CD8-positive, alpha-beta memory T cell (primary cell): ENCODE results near the gene THBS2. TPM values are rescaled to one million over a fixed set of nuclear protein-coding genes. Genes with fewer than 3 reads are reported as not detected.
A peak's percentile ranks its signal among the peaks of the same experiment; 100 is the strongest.

Experiments used
- CTCF ChIA-PET: fragments of 350-600 bp; sonication (Branson Sonifier 250); formaldehyde crosslinking; loops from one replicate; lab custom pipeline; 2021; ENCODE audit warnings: antibody characterized with exemption; lab: Charles Lee
- POLR2A ChIA-PET: fragments of 350-600 bp; sonication (Branson Sonifier 250); formaldehyde crosslinking; loops from one replicate; lab custom pipeline; 2021; ENCODE audit warnings: antibody characterized with exemption; lab: Charles Lee
- DNase-seq, 5 donors: peaks; one replicate each; pipeline versions ENCODE4 v3.0.0 to v3.0.0-alpha.2; 2020 to 2022; ENCODE audit warnings: mixed read lengths in 1 of 5
- H3K27ac ChIP-seq: one replicate; pipeline ENCODE4 v1.7.0; 2013; ENCODE audit warnings: low read depth, mild to moderate bottlenecking, low read length, moderate library complexity
- H3K27me3 ChIP-seq: 2 replicates; pipeline ENCODE4 v1.7.0; 2013; ENCODE audit warnings: low read length, mild to moderate bottlenecking; ENCODE audit not compliant: insufficient read depth, poor library complexity, severe bottlenecking
- H3K36me3 ChIP-seq: 2 replicates; pipeline ENCODE4 v1.7.0; 2013; ENCODE audit warnings: mild to moderate bottlenecking, low read length, moderate library complexity; ENCODE audit not compliant: insufficient read depth
- H3K4me1 ChIP-seq: 2 replicates; pipeline ENCODE4 v1.7.0; 2013; ENCODE audit warnings: mild to moderate bottlenecking, low read length, moderate library complexity; ENCODE audit not compliant: insufficient read depth
- H3K4me3 ChIP-seq: 2 replicates; pipeline ENCODE4 v1.7.0; 2013; ENCODE audit warnings: mild to moderate bottlenecking, low read length
- H3K9me3 ChIP-seq: 2 replicates; pipeline ENCODE4 v1.7.0; 2013; ENCODE audit warnings: mild to moderate bottlenecking, low read length
- H3K27ac Mint-ChIP-seq, 8 donors: one replicate each; pipeline ENCODE4 v1.8.0; 2020 to 2021; ENCODE audit warnings: mixed read lengths in 8 of 8, mild to moderate bottlenecking in 6 of 8, inconsistent platforms in 3 of 8, moderate library complexity in 3 of 8
- H3K27me3 Mint-ChIP-seq, 2 donors: one replicate each; pipeline ENCODE4 v1.8.0; 2020 to 2021; ENCODE audit warnings: mixed read lengths in 2 of 2, mild to moderate bottlenecking in 1 of 2, moderate library complexity in 1 of 2
- H3K36me3 Mint-ChIP-seq, 3 donors: one replicate each; pipeline ENCODE4 v1.8.0; 2020 to 2021; ENCODE audit warnings: mixed read lengths in 3 of 3, inconsistent platforms in 1 of 3, mild to moderate bottlenecking in 1 of 3
- H3K4me1 Mint-ChIP-seq, 3 donors: one replicate each; pipeline ENCODE4 v1.8.0; 2020 to 2021; ENCODE audit warnings: mixed read lengths in 3 of 3, inconsistent platforms in 1 of 3, mild to moderate bottlenecking in 1 of 3
- H3K4me3 Mint-ChIP-seq, 7 donors: one replicate each; pipeline ENCODE4 v1.8.0; 2020 to 2021; ENCODE audit warnings: mixed read lengths in 7 of 7, mild to moderate bottlenecking in 6 of 7, moderate library complexity in 4 of 7, inconsistent platforms in 2 of 7
- H3K9me3 Mint-ChIP-seq, 5 donors: one replicate each; pipeline ENCODE4 v1.8.0; 2020 to 2022; ENCODE audit warnings: mixed read lengths in 5 of 5, mild to moderate bottlenecking in 3 of 5, moderate library complexity in 2 of 5, inconsistent platforms in 1 of 5
- polyA plus RNA-seq: library from polyadenylated mRNA; unstranded; fragments of 300-500 nt; fragmentation: Illumina TruSeq; gene quantifications from one replicate; pipeline ENCODE4 v1.2.3, GENCODE V29; 2021
- total RNA-seq, 2 experiments: library from RNA; stranded (reverse); gene quantifications; one replicate each; pipeline ENCODE4 v1.2.3, GENCODE V29; 2021

Gene THBS2
- total and polyA plus RNA-seq, 3 experiments from 2014 or later: 0.03 TPM; not detected in 2

DNA sequence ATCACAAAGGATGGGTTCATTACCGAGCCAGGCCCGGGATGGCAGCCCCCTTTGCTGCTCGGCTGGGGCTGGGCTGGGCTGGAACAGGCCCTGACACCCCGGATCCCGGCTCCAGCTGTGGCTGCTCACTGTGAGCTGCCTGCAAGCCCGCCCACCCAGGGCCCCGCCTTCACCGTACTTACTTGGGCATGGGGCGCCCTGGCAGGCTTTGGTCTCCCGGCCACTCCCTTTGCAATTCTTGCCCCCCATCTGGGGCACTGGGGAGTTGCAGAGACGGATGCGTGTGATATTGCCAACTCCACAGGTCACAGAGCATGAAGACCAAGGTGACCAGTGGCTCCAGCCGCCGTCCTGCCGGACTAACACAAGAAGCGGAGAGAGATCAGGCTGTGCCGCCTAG lies 16.7 kb downstream of the THBS2 start:
- H3K27ac ChIP-seq: no peak overlapping the region
- H3K4me1 ChIP-seq: no peaks in the 10 kb centered on the region
- DNase-seq: no peak
- Mint-ChIP-seq H3K4me3 (no peak overlapping the region), H3K27ac (no peak overlapping the region), H3K4me1 (no peaks in the 10 kb centered on the region), H3K9me3 (peaks cover 0 to 6% (median 4%) of the 10 kb centered on the region in 5 donors), H3K27me3 (peaks cover 2 to 9% of the 10 kb centered on the region in 2 donors), H3K36me3 (no peaks in the 10 kb centered on the region)
- CTCF ChIA-PET: no interaction called here
- no peaks in the 10 kb centered on the region for H3K36me3 ChIP-seq
- no peaks in the 10 kb centered on the region for H3K27me3 ChIP-seq
- H3K4me3 ChIP-seq: no peak overlapping the region
- POLR2A ChIA-PET: no interaction called here
- H3K9me3 ChIP-seq: no peaks in the 10 kb centered on the region

DNA sequence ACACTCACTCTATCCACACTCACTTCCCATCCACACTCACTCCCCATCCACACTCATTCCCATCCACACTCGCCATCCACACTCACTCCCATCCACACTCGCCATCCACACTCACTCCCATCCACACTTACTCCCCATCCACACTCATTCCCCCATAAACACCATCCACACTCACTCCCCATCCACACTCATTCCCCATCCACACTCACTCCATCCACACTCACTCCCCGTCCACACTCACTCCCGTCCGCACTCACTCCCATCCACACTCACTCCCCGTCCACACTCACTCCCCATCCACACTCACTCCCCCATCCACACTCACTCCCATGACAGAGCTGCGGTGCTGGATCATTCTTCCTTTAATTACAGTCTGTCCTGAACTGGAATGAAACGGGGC lies 17.1 kb downstream of the THBS2 start:
- Mint-ChIP-seq H3K27ac (no peak overlapping the region), H3K9me3 (peaks cover 0 to 6% (median 4%) of the 10 kb centered on the region in 5 donors), H3K36me3 (no peaks in the 10 kb centered on the region), H3K27me3 (peaks cover 2 to 9% of the 10 kb centered on the region in 2 donors), H3K4me3 (no peak overlapping the region), H3K4me1 (no peaks in the 10 kb centered on the region)
- CTCF ChIA-PET: no interaction called here
- DNase-seq: no peak
- H3K9me3 ChIP-seq: no peaks in the 10 kb centered on the region
- no peak overlapping the region for H3K27ac ChIP-seq
- POLR2A ChIA-PET: no interaction called here
- H3K27me3 ChIP-seq: no peaks in the 10 kb centered on the region
- no peaks in the 10 kb centered on the region for H3K4me1 ChIP-seq
- no peak overlapping the region for H3K4me3 ChIP-seq
- no peaks in the 10 kb centered on the region for H3K36me3 ChIP-seq

- H3K27ac ChIP-seq: no peak overlapping the region
- H3K27me3 ChIP-seq: no peaks in the 10 kb centered on the region
- Mint-ChIP-seq H3K27ac (peak overlapping the region in 1 of 8 donors; percentile 20), H3K27me3 (peaks cover under 1 to 4% of the 10 kb centered on the region in 2 donors), H3K36me3 (no peaks in the 10 kb centered on the region), H3K4me1 (no peaks in the 10 kb centered on the region), H3K4me3 (no peak overlapping the region), H3K9me3 (peaks cover 0 to 6% (median 4%) of the 10 kb centered on the region in 5 donors)
- no peaks in the 10 kb centered on the region for H3K36me3 ChIP-seq
- H3K9me3 ChIP-seq: no peaks in the 10 kb centered on the region
- DNase-seq: no peak
- POLR2A ChIA-PET: no interaction called here
- H3K4me1 ChIP-seq: no peaks in the 10 kb centered on the region
- H3K4me3 ChIP-seq: no peak overlapping the region
- CTCF ChIA-PET: no interaction called here
Observed at GRCh38 chr6:169235286-169235685, 18.4 kb downstream of the THBS2 start.

DNA sequence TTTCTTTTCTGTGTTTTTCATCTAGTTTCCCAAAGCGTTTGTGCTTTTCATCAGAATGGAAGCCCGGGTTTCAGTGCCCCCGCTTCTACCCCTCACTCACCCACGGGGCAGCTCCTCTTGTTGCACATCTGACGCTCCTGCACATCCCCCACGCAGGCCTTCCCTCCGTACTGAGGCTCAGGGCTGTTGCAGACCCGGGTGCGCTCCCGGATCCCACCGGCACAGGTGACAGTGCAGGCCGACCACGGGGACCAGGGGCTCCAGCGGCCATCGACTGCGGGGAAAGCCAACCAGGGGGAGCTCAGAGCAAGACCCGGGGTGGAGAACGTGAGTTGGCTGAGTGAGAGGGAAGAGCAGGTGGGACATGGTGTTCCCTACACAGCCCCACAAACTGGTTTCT lies 19.0 kb downstream of the THBS2 start:
- Histone ChIP-seq H3K4me1 (no peaks in the 10 kb centered on the region), H3K4me3 (no peak overlapping the region), H3K27me3 (no peaks in the 10 kb centered on the region), H3K9me3 (no peaks in the 10 kb centered on the region), H3K27ac (no peak overlapping the region), H3K36me3 (no peaks in the 10 kb centered on the region)
- H3K4me1 Mint-ChIP-seq: no peaks in the 10 kb centered on the region
- no peak for DNase-seq
- H3K9me3 Mint-ChIP-seq: peaks cover 0 to 6% (median 4%) of the 10 kb centered on the region in 5 donors
- H3K27me3 Mint-ChIP-seq: peaks cover 2 to 4% of the 10 kb centered on the region in 2 donors
- no peak overlapping the region for H3K4me3 Mint-ChIP-seq
- peak overlapping the region in 1 of 8 donors; percentile 54 for H3K27ac Mint-ChIP-seq
- H3K36me3 Mint-ChIP-seq: no peaks in the 10 kb centered on the region
- ChIA-PET CTCF (no interaction called here), POLR2A (no interaction called here)

DNA sequence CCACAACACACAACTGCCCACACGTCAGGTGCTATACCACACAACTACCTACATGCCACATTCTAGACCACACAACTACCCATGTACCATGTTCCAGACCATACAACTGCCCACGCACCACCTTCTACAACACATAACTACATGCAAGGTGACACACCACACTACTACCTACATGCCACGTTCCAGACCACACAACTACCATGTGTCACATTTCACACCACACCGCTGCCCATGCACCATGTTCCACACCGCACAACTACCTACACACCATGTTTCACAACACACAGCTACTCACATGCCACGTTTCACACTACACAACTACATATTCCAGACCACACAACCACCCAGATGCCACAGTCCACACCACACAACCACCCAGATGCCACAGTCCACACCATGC lies 19.8 kb downstream of the THBS2 start:
- Mint-ChIP-seq H3K4me1 (no peaks in the 10 kb centered on the region), H3K9me3 (peaks cover 0 to 6% (median 4%) of the 10 kb centered on the region in 5 donors), H3K27ac (peak overlapping the region in 3 of 8 donors; percentile 15 to 36 (median 35)), H3K27me3 (peaks cover 0 to 4% of the 10 kb centered on the region in 2 donors), H3K36me3 (no peaks in the 10 kb centered on the region), H3K4me3 (no peak overlapping the region)
- Histone ChIP-seq H3K27me3 (no peaks in the 10 kb centered on the region), H3K4me1 (no peaks in the 10 kb centered on the region), H3K27ac (no peak overlapping the region), H3K9me3 (no peaks in the 10 kb centered on the region), H3K4me3 (no peak overlapping the region), H3K36me3 (no peaks in the 10 kb centered on the region)
- ChIA-PET CTCF (no interaction called here), POLR2A (no interaction called here)
- no peak for DNase-seq

DNA sequence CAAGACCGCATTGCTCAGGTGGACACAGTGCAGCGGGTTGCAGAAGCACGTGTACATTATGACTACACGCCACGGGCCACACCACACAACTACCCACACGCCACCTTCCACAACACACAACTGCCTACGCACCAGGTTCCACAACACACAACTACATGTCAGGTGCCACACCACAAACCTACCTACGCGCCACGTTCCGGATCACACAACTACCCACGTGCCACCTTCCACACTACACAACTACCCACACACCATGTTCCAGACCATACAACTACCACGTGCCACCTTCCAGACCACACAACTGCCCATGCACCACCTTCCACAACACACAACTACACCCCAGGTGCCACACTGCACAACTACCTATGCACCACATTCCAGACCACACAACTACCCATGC lies 20.5 kb downstream of the THBS2 start:
- CTCF ChIA-PET: no interaction called here
- Histone ChIP-seq H3K27me3 (no peaks in the 10 kb centered on the region), H3K4me1 (no peaks in the 10 kb centered on the region), H3K36me3 (no peaks in the 10 kb centered on the region), H3K27ac (no peak overlapping the region), H3K9me3 (no peaks in the 10 kb centered on the region), H3K4me3 (no peak overlapping the region)
- no peak overlapping the region for H3K27ac Mint-ChIP-seq
- POLR2A ChIA-PET: no interaction called here
- peaks cover 0 to 6% (median 4%) of the 10 kb centered on the region in 5 donors for H3K9me3 Mint-ChIP-seq
- no peaks in the 10 kb centered on the region for H3K36me3 Mint-ChIP-seq
- H3K4me3 Mint-ChIP-seq: no peak overlapping the region
- no peak for DNase-seq
- H3K27me3 Mint-ChIP-seq: peaks cover 0 to 4% of the 10 kb centered on the region in 2 donors
- H3K4me1 Mint-ChIP-seq: no peaks in the 10 kb centered on the region

DNA sequence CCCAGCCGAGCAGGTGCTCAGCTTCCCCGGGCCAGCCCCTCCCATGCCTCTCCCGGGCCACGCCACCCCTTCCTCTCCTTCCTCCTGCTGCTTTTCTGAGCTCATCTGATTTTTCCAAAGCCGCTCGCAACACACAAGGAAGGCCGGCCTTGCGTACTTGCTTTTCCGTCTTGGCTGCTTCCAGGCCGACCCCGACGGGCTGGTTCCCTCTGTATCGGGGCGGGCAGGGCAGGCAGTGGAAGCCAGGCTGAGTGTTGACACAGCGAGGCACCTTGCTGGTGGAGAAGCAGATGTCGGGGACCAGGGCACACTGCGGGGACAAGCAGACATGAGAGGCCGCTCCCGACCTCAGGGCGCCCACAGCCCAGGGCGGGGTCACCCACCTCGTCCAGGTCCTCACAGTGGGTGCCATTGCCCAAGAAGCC lies 21.1 kb downstream of the THBS2 start:
- no peak for DNase-seq
- Mint-ChIP-seq H3K9me3 (peaks cover 0 to 6% (median 4%) of the 10 kb centered on the region in 5 donors), H3K4me3 (no peak overlapping the region), H3K27me3 (peaks cover 0 to 6% of the 10 kb centered on the region in 2 donors), H3K36me3 (no peaks in the 10 kb centered on the region), H3K27ac (no peak overlapping the region), H3K4me1 (no peaks in the 10 kb centered on the region)
- Histone ChIP-seq H3K4me1 (no peaks in the 10 kb centered on the region), H3K27ac (no peak overlapping the region), H3K36me3 (no peaks in the 10 kb centered on the region), H3K4me3 (no peak overlapping the region), H3K27me3 (no peaks in the 10 kb centered on the region), H3K9me3 (no peaks in the 10 kb centered on the region)
- POLR2A ChIA-PET: no interaction called here
- CTCF ChIA-PET: no interaction called here

- no peaks in the 10 kb centered on the region for H3K36me3 ChIP-seq
- H3K27ac Mint-ChIP-seq: no peak overlapping the region
- POLR2A ChIA-PET: no interaction called here
- DNase-seq: no peak
- no peak overlapping the region for H3K4me3 ChIP-seq
- CTCF ChIA-PET: no interaction called here
- peaks cover 0 to 6% of the 10 kb centered on the region in 2 donors for H3K27me3 Mint-ChIP-seq
- H3K9me3 Mint-ChIP-seq: peaks cover 0 to 6% (median 4%) of the 10 kb centered on the region in 5 donors
- no peak overlapping the region for H3K27ac ChIP-seq
- H3K4me3 Mint-ChIP-seq: no peak overlapping the region
- H3K36me3 Mint-ChIP-seq: no peaks in the 10 kb centered on the region
- no peaks in the 10 kb centered on the region for H3K27me3 ChIP-seq
- no peaks in the 10 kb centered on the region for H3K4me1 ChIP-seq
- H3K4me1 Mint-ChIP-seq: no peaks in the 10 kb centered on the region
- H3K9me3 ChIP-seq: no peaks in the 10 kb centered on the region
Observed at GRCh38 chr6:169231790-169232506, 21.7 kb downstream of the THBS2 start.
